ENCODE measurements around the gene C19orf44. TPM values are rescaled to one million over a fixed set of nuclear protein-coding genes. Genes with fewer than 3 reads are reported as not detected.
A peak's percentile ranks its signal among the peaks of the same experiment; 100 is the strongest.
"Not testable (repeated sequence)": the region's sequence is repeated elsewhere in the genome, so short reads cannot be mapped to it uniquely, and the experiment has no call there.

Gene C19orf44
- total RNA-seq, 3 donors from 2014 or later = 5.9 to 11.1 (median 6.4) TPM

- H3K4me1 ChIP-seq = no peaks in the 10 kb centered on the region
- H3K36me3 ChIP-seq = no peaks in the 10 kb centered on the region
- no peak overlapping the region for H3K27ac ChIP-seq
- no peaks in the 10 kb centered on the region for H3K27me3 ChIP-seq
- no peak overlapping the region for H3K4me3 ChIP-seq
- intact Hi-C loops (cut with DNase I; ENCODE audit: low total_unique reads) = no loop called here
- H3K9me3 ChIP-seq = no peaks in the 10 kb centered on the region
- no peak for TF ChIP-seq POLR2A (IDR thresholded peaks at IDR 0.05)
- no peak for TF ChIP-seq CTCF (IDR thresholded peaks at IDR 0.05)
- TF ChIP-seq POLR2AphosphoS5 (IDR thresholded peaks at IDR 0.05) = no peak
- DNase-seq (ENCODE audit: low spot score in 2 of 2) = no peak
These were observed 19.8 kb upstream of the C19orf44 start for GRCh38 chr19:16476401-16476800.

- intact Hi-C loops (cut with DNase I; ENCODE audit: low total_unique reads) = no loop called here
- no peak for TF ChIP-seq POLR2A (IDR thresholded peaks at IDR 0.05)
These were observed 18.9 kb upstream of the C19orf44 start for GRCh38 chr19:16477311-16477710.

GRCh38 chr19:16482745-16483144, 13.4 kb upstream of the C19orf44 start:
- no peak for DNase-seq (ENCODE audit: low spot score in 2 of 2)
- H3K4me1 ChIP-seq = no peaks in the 10 kb centered on the region
- H3K27ac ChIP-seq = no peak overlapping the region
- H3K27me3 ChIP-seq = no peaks in the 10 kb centered on the region
- no peaks in the 10 kb centered on the region for H3K36me3 ChIP-seq
- intact Hi-C loops (cut with DNase I; ENCODE audit: low total_unique reads) = no loop called here
- no peak overlapping the region for H3K4me3 ChIP-seq
- H3K9me3 ChIP-seq = no peaks in the 10 kb centered on the region
- TF ChIP-seq POLR2AphosphoS5 (IDR thresholded peaks at IDR 0.05) = no peak
- TF ChIP-seq CTCF (IDR thresholded peaks at IDR 0.05) = no peak
- TF ChIP-seq POLR2A (IDR thresholded peaks at IDR 0.05) = no peak

More at GRCh38 chr19:16477311-16477710, 18.9 kb upstream of the C19orf44 start:
- H3K4me3 ChIP-seq = no peak overlapping the region
- no peak overlapping the region for H3K27ac ChIP-seq
- no peaks in the 10 kb centered on the region for H3K27me3 ChIP-seq
- H3K4me1 ChIP-seq = no peaks in the 10 kb centered on the region
- H3K9me3 ChIP-seq = no peaks in the 10 kb centered on the region
- H3K36me3 ChIP-seq = no peaks in the 10 kb centered on the region
- no peak for DNase-seq (ENCODE audit: low spot score in 2 of 2)

- H3K27ac ChIP-seq; H3K4me1 ChIP-seq; DNase-seq (ENCODE audit: low spot score in 2 of 2); H3K36me3 ChIP-seq; intact Hi-C loops (cut with DNase I; ENCODE audit: low total_unique reads); H3K4me3 ChIP-seq; H3K9me3 ChIP-seq; H3K27me3 ChIP-seq: not testable (repeated sequence)
These were observed 9.7 kb upstream of the C19orf44 start for GRCh38 chr19:16486476-16486875.

- TF ChIP-seq CTCF (IDR thresholded peaks at IDR 0.05) (no peak), POLR2A (IDR thresholded peaks at IDR 0.05) (no peak), POLR2AphosphoS5 (IDR thresholded peaks at IDR 0.05) (no peak)
- Histone ChIP-seq H3K4me1 (no peaks in the 10 kb centered on the region), H3K27ac (peak overlapping the region; percentile 60 to 81), H3K36me3 (no peaks in the 10 kb centered on the region), H3K4me3 (peak overlapping the region; percentile 76 to 85 (median 77)), H3K27me3 (no peaks in the 10 kb centered on the region), H3K9me3 (no peaks in the 10 kb centered on the region)
- no peak for DNase-seq (ENCODE audit: low spot score in 2 of 2)
- intact Hi-C loops (cut with DNase I; ENCODE audit: low total_unique reads) = no loop called here
These were observed 404 bp downstream of the C19orf44 start for GRCh38 chr19:16496613-16496983.

- Histone ChIP-seq H3K9me3 (no peaks in the 10 kb centered on the region), H3K4me3 (peak overlapping the region; percentile 76 to 85 (median 77)), H3K27ac (peak overlapping the region in 1 of 2 donors; percentile 81), H3K27me3 (no peaks in the 10 kb centered on the region), H3K4me1 (no peaks in the 10 kb centered on the region), H3K36me3 (no peaks in the 10 kb centered on the region)
- intact Hi-C loops (cut with DNase I; ENCODE audit: low total_unique reads) = no loop called here
- no peak for DNase-seq (ENCODE audit: low spot score in 2 of 2)
- TF ChIP-seq POLR2A (IDR thresholded peaks at IDR 0.05) (no peak), POLR2AphosphoS5 (IDR thresholded peaks at IDR 0.05) (no peak), CTCF (IDR thresholded peaks at IDR 0.05) (no peak)
These were observed 848 bp downstream of the C19orf44 start for GRCh38 chr19:16497042-16497441.

Measured in breast epithelium (tissue), 4 donors.